HCT116 (cell line): ENCODE measurements around the gene NLRP8. TPM values are rescaled to one million over a fixed set of nuclear protein-coding genes. Genes with fewer than 3 reads are reported as not detected.

Experiments
- ATAC-seq: fragments of 200-7000 bp; cut with Tn5 transposase; 2 replicates; pipeline ENCODE4 v1.9.1; 2020; ENCODE audit warnings: mild to moderate bottlenecking, moderate library complexity
- BruUV-seq: library from RNA; stranded (reverse); fragments of 400-500 nt; replicated peaks from 2 replicates; lab custom pipeline; 2021; lab: Mats Ljungman, UMichigan
- CTCF ChIA-PET: fragments of 300-600 bp; sonication (Branson Sonifier 250); formaldehyde crosslinking; loops from one replicate; lab custom pipeline; 2021; ENCODE audit warnings: antibody characterized with exemption; lab: Charles Lee
- POLR2A ChIA-PET: fragments of 300-600, 350-600 bp; sonication (Branson Sonifier 250); formaldehyde crosslinking; loops from one replicate; lab custom pipeline; 2021; ENCODE audit warnings: antibody characterized with exemption; lab: Charles Lee
- RAD21 ChIA-PET, 2 experiments: fragments of 300-600 bp; sonication (Branson Sonifier 250); formaldehyde crosslinking; loops; one replicate each; lab custom pipeline; 2023; ENCODE audit warnings: low total read pairs in 2 of 2; ENCODE audit not compliant: uncharacterized antibody in 2 of 2, unreplicated experiment in 2 of 2, low non-redundant PET in 1 of 2; lab: Charles Lee
- DNase-seq: peaks from one replicate; pipeline ENCODE4 v3.0.0-alpha.2; 2010; ENCODE audit warnings: low read depth, low spot score
- H2AFZ ChIP-seq: fragments of 200-600 bp; shearing (Covaris generic), sonication (generic); 2 replicates; pipeline ENCODE4 v1.6.1; 2017; ENCODE audit warnings: low read depth, mixed run types, mixed read lengths, antibody characterized with exemption, low read length; ENCODE audit not compliant: poor library complexity, severe bottlenecking
- H3K27ac ChIP-seq: 2 replicates; pipeline ENCODE4 v1.5.1; 2012; ENCODE audit warnings: low read depth, low read length
- H3K27me3 ChIP-seq: fragments of 200-600 bp; sonication (generic); 2 replicates; pipeline ENCODE4 v1.6.1; 2016; ENCODE audit warnings: mixed run types, low read length, mixed read lengths; ENCODE audit not compliant: insufficient read depth
- H3K36me3 ChIP-seq, 2 experiments: fragments of 200-500 bp in 1 of 2; fragments of 200-600 bp in 1 of 2; sonication (Bioruptor generic) in 1 of 2; sonication (generic) in 1 of 2; 2 replicates each; pipeline versions ENCODE4 v1.5.1 to v1.6.1; 2014 to 2016; ENCODE audit warnings: low read length in 2 of 2, inconsistent platforms in 1 of 2, mixed read lengths in 1 of 2, mixed run types in 1 of 2; ENCODE audit not compliant: insufficient read depth in 2 of 2, control insufficient read depth in 1 of 2
- H3K4me1 ChIP-seq, 2 experiments: fragments of 200-600 bp in 1 of 2; sonication (generic) in 1 of 2; 2 replicates each; pipeline versions ENCODE4 v1.5.1 to v1.6.1; 2012 to 2017; ENCODE audit warnings: low read length in 2 of 2, inconsistent platforms in 1 of 2, mild to moderate bottlenecking in 1 of 2, mixed read lengths in 1 of 2, mixed run types in 1 of 2, moderate library complexity in 1 of 2; ENCODE audit not compliant: insufficient read depth in 2 of 2, control insufficient read depth in 1 of 2
- H3K4me2 ChIP-seq: fragments of 200-600 bp; sonication (generic); 2 replicates; pipeline ENCODE4 v1.6.1; 2017; ENCODE audit warnings: mixed run types, low read length, mixed read lengths
- H3K4me3 ChIP-seq, 2 experiments: fragments of 200-600 bp in 1 of 2; sonication (generic) in 1 of 2; replicated peaks in 1 of 2; 2 replicates each; pipeline ENCODE4 v1.5.1; 2011 to 2016; ENCODE audit warnings: low read length in 2 of 2, control low read depth in 1 of 2, low read depth in 1 of 2, mild to moderate bottlenecking in 1 of 2, mixed read lengths in 1 of 2, mixed run types in 1 of 2
- H3K79me2 ChIP-seq: fragments of 200-600 bp; sonication (generic); 2 replicates; pipeline ENCODE4 v1.6.1; 2017; ENCODE audit warnings: mild to moderate bottlenecking, mixed run types, low read length, moderate library complexity, mixed read lengths; ENCODE audit not compliant: insufficient read depth
- H3K9ac ChIP-seq: fragments of 200-600 bp; sonication (generic); 2 replicates; pipeline ENCODE4 v1.6.1; 2016; ENCODE audit warnings: low read length, mixed read lengths
- H3K9me2 ChIP-seq: fragments of 200-600 bp; sonication (generic), shearing (Covaris generic); 2 replicates; pipeline ENCODE4 v1.6.1; 2017; ENCODE audit warnings: mixed run types, mild to moderate bottlenecking, moderate library complexity; ENCODE audit not compliant: insufficient read depth
- H3K9me3 ChIP-seq, 2 experiments: fragments of 200-500 bp in 1 of 2; fragments of 200-600 bp in 1 of 2; sonication (Bioruptor generic) in 1 of 2; sonication (generic) in 1 of 2; 2 replicates each; pipeline ENCODE4 v1.6.1; 2014 to 2017; ENCODE audit warnings: low read length in 2 of 2, mixed read lengths in 2 of 2, inconsistent platforms in 1 of 2, low read depth in 1 of 2, mild to moderate bottlenecking in 1 of 2, mixed run types in 1 of 2, moderate library complexity in 1 of 2; ENCODE audit not compliant: control insufficient read depth in 1 of 2, insufficient read depth in 1 of 2
- H4K20me1 ChIP-seq: fragments of 200-600 bp; sonication (generic), shearing (Covaris generic); 2 replicates; pipeline ENCODE4 v1.6.1; 2017; ENCODE audit warnings: mixed run types, mild to moderate bottlenecking, moderate library complexity; ENCODE audit not compliant: insufficient read depth
- CBX3 ChIP-seq: IDR thresholded peaks from 2 replicates; pipeline ENCODE4 v1.6.1; 2012; ENCODE audit warnings: low read depth
- CTCF ChIP-seq, 3 experiments: fragments of 200-600 bp in 1 of 3; sonication (generic) in 1 of 3; IDR thresholded peaks in 2 of 3; conservative IDR thresholded peaks in 1 of 3; 2 replicates each; pipeline ENCODE4 v1.5.1; 2012 to 2017; ENCODE audit warnings: low read depth in 2 of 3, low read length in 2 of 3, antibody characterized with exemption in 1 of 3, borderline replicate concordance in 1 of 3, control low read depth in 1 of 3, mild to moderate bottlenecking in 1 of 3, mixed read lengths in 1 of 3, mixed run types in 1 of 3, moderate library complexity in 1 of 3; ENCODE audit not compliant: insufficient read depth in 1 of 3
- EGR1 ChIP-seq: IDR thresholded peaks from 2 replicates; pipeline ENCODE4 v1.6.1; 2012; ENCODE audit warnings: low read depth
- ELF1 ChIP-seq: IDR thresholded peaks from 2 replicates; pipeline ENCODE4 v1.6.1; 2012; ENCODE audit warnings: low read depth, borderline replicate concordance
- EZH2 ChIP-seq: fragments of 200-600 bp; sonication (generic); IDR thresholded peaks from 2 replicates; pipeline ENCODE4 v1.6.1; 2017; ENCODE audit warnings: antibody characterized with exemption, mixed run types
- MAX ChIP-seq: IDR thresholded peaks from 2 replicates; pipeline ENCODE4 v1.6.1; 2012
- POLR2A ChIP-seq: IDR thresholded peaks from 2 replicates; pipeline ENCODE4 v1.7.0; 2011; ENCODE audit warnings: borderline replicate concordance; ENCODE audit not compliant: insufficient read depth, insufficient read length; ENCODE audit errors: extremely low read depth
- REST ChIP-seq: IDR thresholded peaks from 2 replicates; pipeline ENCODE4 v1.6.1; 2012; ENCODE audit warnings: low read depth
- SIN3A ChIP-seq: IDR thresholded peaks from 2 replicates; pipeline ENCODE4 v1.6.1; 2012; ENCODE audit warnings: low read depth
- SP1 ChIP-seq: IDR thresholded peaks from 2 replicates; pipeline ENCODE4 v1.6.1; 2012; ENCODE audit warnings: low read depth
- TCF7L2 ChIP-seq: IDR thresholded peaks from 2 replicates; pipeline ENCODE4 v1.7.0; 2011; ENCODE audit warnings: borderline replicate concordance, inconsistent platforms; ENCODE audit not compliant: insufficient read depth, insufficient read length; ENCODE audit errors: extremely low read depth
- YY1 ChIP-seq: IDR thresholded peaks from 2 replicates; pipeline ENCODE4 v1.6.1; 2011; ENCODE audit warnings: low read length, low read depth, moderate library complexity, mild to moderate bottlenecking; ENCODE audit not compliant: insufficient replicate concordance; ENCODE audit errors: extremely low read depth
- ZBTB33 ChIP-seq: IDR thresholded peaks from 2 replicates; pipeline ENCODE4 v1.6.1; 2011; ENCODE audit warnings: mild to moderate bottlenecking, low read length, moderate library complexity; ENCODE audit not compliant: insufficient replicate concordance; ENCODE audit errors: extremely low read depth
- ZFX ChIP-seq: fragments of 450-650 bp; IDR thresholded peaks from 2 replicates; pipeline ENCODE4 v1.6.1; 2017
- ZNF274 ChIP-seq: fragments of 200-500 bp; sonication (Bioruptor generic); IDR thresholded peaks from 2 replicates; pipeline ENCODE4 v1.6.1; 2014; ENCODE audit warnings: mild to moderate bottlenecking, low read depth, low read length, inconsistent platforms
- intact Hi-C: fragments of 100-400 bp; cut with micrococcal nuclease; formaldehyde crosslinking; loops from 2 replicates; pipeline ENCODE4 v1.10.0; 2022
- total RNA-seq: library from RNA; stranded (reverse); gene quantifications from one replicate; pipeline ENCODE4 v1.2.1, GENCODE V29; 2021; ENCODE audit not compliant: unreplicated experiment

Gene NLRP8
- total RNA-seq, 1 experiment from 2014 or later = not detected

GRCh38 chr19:55990831-55991230, 43.2 kb downstream of the NLRP8 start:
- TF ChIP-seq EZH2 (no peak), TCF7L2 (no peak), SIN3A (no peak), ELF1 (no peak), CTCF (IDR thresholded peaks at IDR 0.05 in 2 of 3, conservative IDR thresholded peaks at IDR 0.05 in 1 of 3; ENCODE audit: borderline replicate concordance in 1 of 3, insufficient read depth in 1 of 3, low read depth in 2 of 3, low read length in 2 of 3) (no peak), SP1 (no peak), ZNF274 (no peak), ZFX (no peak), ZBTB33 (no peak), YY1 (no peak), EGR1 (no peak), POLR2A (no peak), CBX3 (no peak), REST (no peak), MAX (no peak)
- ATAC-seq (no peak), DNase-seq (no peak)
- POLR2A ChIA-PET = no interaction called here
- intact Hi-C loops = no loop called here
- no peak overlapping the region for H3K4me2 ChIP-seq
- H3K36me3 ChIP-seq = no peaks in the 10 kb centered on the region
- H3K9ac ChIP-seq = no peak overlapping the region
- H2AFZ ChIP-seq = no peak overlapping the region
- CTCF ChIA-PET = no interaction called here
- no peaks in the 10 kb centered on the region for H3K9me2 ChIP-seq
- H4K20me1 ChIP-seq = no peaks in the 10 kb centered on the region
- no peak overlapping the region for H3K27ac ChIP-seq
- no peak overlapping the region for H3K4me3 ChIP-seq
- H3K4me1 ChIP-seq = no peaks in the 10 kb centered on the region
- H3K79me2 ChIP-seq = no peaks in the 10 kb centered on the region
- RAD21 ChIA-PET = no interaction called here
- H3K9me3 ChIP-seq = no peaks in the 10 kb centered on the region
- BruUV-seq = no TSS peak
- 0 out of 2 replicates have a peak, but pooled peaks cover 10% of the 10 kb centered on the region for H3K27me3 ChIP-seq
